Measurements from ENCODE around the gene DACH2.

The DACH2 gene

GRCh38 chrX:86805241-86805640 lies 657.0 kb downstream of the DACH2 start:
- no peaks in the 10 kb centered on the region for H3K27me3 Mint-ChIP-seq (ENCODE audit: low read depth)
- H3K9me3 Mint-ChIP-seq, result no peaks in the 10 kb centered on the region
- no peak overlapping the region for H3K4me3 Mint-ChIP-seq
- H3K4me1 Mint-ChIP-seq (ENCODE audit: low read depth), result no peaks in the 10 kb centered on the region
- H3K36me3 Mint-ChIP-seq (ENCODE audit: low read depth), result no peaks in the 10 kb centered on the region
- no peak overlapping the region for H3K27ac Mint-ChIP-seq

- no peaks in the 10 kb centered on the region for H3K36me3 Mint-ChIP-seq (ENCODE audit: low read depth)
- no peak overlapping the region for H3K4me3 Mint-ChIP-seq
- H3K27me3 Mint-ChIP-seq (ENCODE audit: low read depth), result no peaks in the 10 kb centered on the region
- H3K27ac Mint-ChIP-seq, result no peak overlapping the region
- H3K9me3 Mint-ChIP-seq, result no peaks in the 10 kb centered on the region
- no peaks in the 10 kb centered on the region for H3K4me1 Mint-ChIP-seq (ENCODE audit: low read depth)
Measured at GRCh38 chrX:86806786-86807185, 658.5 kb downstream of the DACH2 start.

GRCh38 chrX:86809651-86810050 lies 661.4 kb downstream of the DACH2 start:
- Mint-ChIP-seq H3K4me3 (no peak overlapping the region), H3K27ac (no peak overlapping the region), H3K36me3 (ENCODE audit: low read depth) (no peaks in the 10 kb centered on the region), H3K27me3 (ENCODE audit: low read depth) (no peaks in the 10 kb centered on the region), H3K9me3 (no peaks in the 10 kb centered on the region), H3K4me1 (ENCODE audit: low read depth) (no peaks in the 10 kb centered on the region)

DNA sequence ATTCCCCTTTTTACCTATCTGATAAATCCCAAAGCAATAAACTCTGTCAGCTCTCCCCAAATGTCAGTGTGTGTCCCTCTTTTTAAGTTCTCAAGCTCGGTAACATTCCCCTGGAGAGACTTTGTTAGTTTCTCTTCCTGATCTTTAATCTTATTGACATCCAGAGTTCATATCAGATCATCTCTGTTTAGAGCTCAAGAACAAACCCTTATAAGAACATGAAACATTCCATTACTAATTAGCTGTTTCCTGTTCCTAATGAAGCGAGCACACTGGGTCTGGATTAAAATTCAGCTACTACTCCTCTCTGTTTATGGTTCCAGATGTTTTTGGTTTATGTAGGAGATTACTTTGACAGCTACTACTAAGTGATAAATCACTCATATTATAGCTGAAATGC lies 681.5 kb downstream of the DACH2 start:
- Mint-ChIP-seq H3K9me3 (peaks cover 6% of the 10 kb centered on the region), H3K4me1 (ENCODE audit: low read depth) (no peaks in the 10 kb centered on the region), H3K36me3 (ENCODE audit: low read depth) (no peaks in the 10 kb centered on the region), H3K27ac (no peak overlapping the region), H3K27me3 (ENCODE audit: low read depth) (no peaks in the 10 kb centered on the region), H3K4me3 (no peak overlapping the region)

DNA sequence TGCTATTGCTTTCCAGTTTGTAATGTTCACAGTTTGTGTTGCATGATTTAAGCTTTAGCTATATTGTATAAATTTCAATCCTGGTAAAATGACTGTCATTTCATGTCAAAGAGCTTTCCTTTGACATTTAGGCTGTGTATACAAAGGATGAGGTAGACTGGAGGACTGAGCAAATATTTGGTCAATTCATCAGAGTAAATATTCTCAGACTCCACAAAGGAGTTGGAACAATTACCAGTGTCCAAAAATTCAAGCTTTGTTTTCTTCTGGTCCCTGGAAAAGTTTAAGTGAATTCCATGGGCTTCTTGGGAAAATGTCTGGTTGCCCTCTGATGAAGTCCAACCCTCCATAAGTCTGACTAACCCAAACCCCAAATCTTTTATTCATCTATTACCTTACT lies 682.4 kb downstream of the DACH2 start:
- Mint-ChIP-seq H3K27ac (no peak overlapping the region), H3K36me3 (ENCODE audit: low read depth) (no peaks in the 10 kb centered on the region)

GRCh38 chrX:86845101-86845500 lies 696.9 kb downstream of the DACH2 start:
- H3K9me3 Mint-ChIP-seq, result no peaks in the 10 kb centered on the region
- H3K27me3 Mint-ChIP-seq (ENCODE audit: low read depth), result no peaks in the 10 kb centered on the region
- no peaks in the 10 kb centered on the region for H3K36me3 Mint-ChIP-seq (ENCODE audit: low read depth)
- H3K4me1 Mint-ChIP-seq (ENCODE audit: low read depth), result no peaks in the 10 kb centered on the region
- H3K27ac Mint-ChIP-seq, result no peak overlapping the region
- no peak overlapping the region for H3K4me3 Mint-ChIP-seq

More for the DNA sequence above, 682.4 kb downstream of the DACH2 start:
- H3K27me3 Mint-ChIP-seq (ENCODE audit: low read depth), result no peaks in the 10 kb centered on the region
- H3K4me3 Mint-ChIP-seq, result no peak overlapping the region
- no peaks in the 10 kb centered on the region for H3K4me1 Mint-ChIP-seq (ENCODE audit: low read depth)
- H3K9me3 Mint-ChIP-seq, result peaks cover 4% of the 10 kb centered on the region
